ENCODE data around the gene FHL2.
"Not testable (repeated sequence)": the region's sequence is repeated elsewhere in the genome, so short reads cannot be mapped to it uniquely, and the experiment has no call there.

Gene FHL2

GRCh38 chr2:105329561-105330495, 69.0 kb downstream of the FHL2 start, which contains the start of gene TGFBRAP1:
TGFBRAP1 (minus strand) TSS chr2:105329735; CDS start chr2:105308301, 21,434 bp downstream.
- DNase-seq (ENCODE audit: low spot score) = peak; percentile 84
- in situ Hi-C loops (cut with MboI; ENCODE audit: low sequenced_read_pairs, unreplicated experiment) = no loop called here
- TF ChIP-seq CTCF (IDR thresholded peaks at IDR 0.05; ENCODE audit: borderline replicate concordance, control extremely low read depth, extremely low read depth, insufficient read depth, missing control alignments) = no peak

- in situ Hi-C loops (cut with MboI; ENCODE audit: low sequenced_read_pairs, unreplicated experiment) = no loop called here
- DNase-seq (ENCODE audit: low spot score) = peak; percentile 38
- TF ChIP-seq CTCF (IDR thresholded peaks at IDR 0.05; ENCODE audit: borderline replicate concordance, control extremely low read depth, extremely low read depth, insufficient read depth, missing control alignments) = no peak
These were observed 69.7 kb downstream of the FHL2 start for GRCh38 chr2:105329197-105329554.

- peak; percentile 40 for DNase-seq (ENCODE audit: low spot score)
- in situ Hi-C loops (cut with MboI; ENCODE audit: low sequenced_read_pairs, unreplicated experiment) = no loop called here
- no peak for TF ChIP-seq CTCF (IDR thresholded peaks at IDR 0.05; ENCODE audit: borderline replicate concordance, control extremely low read depth, extremely low read depth, insufficient read depth, missing control alignments)
These were observed 70.3 kb downstream of the FHL2 start for GRCh38 chr2:105328281-105329196.

GRCh38 chr2:105327690-105328089, 71.2 kb downstream of the FHL2 start:
- no peak for TF ChIP-seq CTCF (IDR thresholded peaks at IDR 0.05; ENCODE audit: borderline replicate concordance, control extremely low read depth, extremely low read depth, insufficient read depth, missing control alignments)
- DNase-seq (ENCODE audit: low spot score) = no peak
- in situ Hi-C loops (cut with MboI; ENCODE audit: low sequenced_read_pairs, unreplicated experiment) = no loop called here

GRCh38 chr2:105327271-105327670, 71.6 kb downstream of the FHL2 start:
- in situ Hi-C loops (cut with MboI; ENCODE audit: low sequenced_read_pairs, unreplicated experiment); DNase-seq (ENCODE audit: low spot score): not testable (repeated sequence)

GRCh38 chr2:105325389-105325963, 73.4 kb downstream of the FHL2 start:
- no peak for DNase-seq (ENCODE audit: low spot score)
- in situ Hi-C loops (cut with MboI; ENCODE audit: low sequenced_read_pairs, unreplicated experiment) = no loop called here
- TF ChIP-seq CTCF (IDR thresholded peaks at IDR 0.05; ENCODE audit: borderline replicate concordance, control extremely low read depth, extremely low read depth, insufficient read depth, missing control alignments) = no peak
